HL-60 (cell line): Measurements from ENCODE around the gene LDLRAD3.

Experiments used
- DNase-seq, 2 experiments: peaks; one replicate each; pipeline ENCODE4 v3.0.0-alpha.2; 2010 to 2020; ENCODE audit warnings: low read depth in 1 of 2, low spot score in 1 of 2
- H3K27ac ChIP-seq: fragments of 250-450 bp; sonication (Bioruptor Pico); replicated peaks from 2 replicates; pipeline ENCODE4 v1.5.1; 2020; ENCODE audit warnings: mild to moderate bottlenecking, moderate library complexity
- H3K27me3 ChIP-seq: fragments of 250-450 bp; sonication (Bioruptor Pico); 2 replicates; pipeline ENCODE4 v1.5.1; 2021; ENCODE audit warnings: mild to moderate bottlenecking, moderate library complexity; ENCODE audit not compliant: insufficient read depth, poor library complexity, severe bottlenecking
- H3K4me3 ChIP-seq: replicated peaks from 2 replicates; pipeline ENCODE4 v1.5.1; 2011; ENCODE audit warnings: mild to moderate bottlenecking, control low read depth, low read length; ENCODE audit not compliant: insufficient read depth
- CTCF ChIP-seq: IDR thresholded peaks from one replicate; pipeline ENCODE4 v1.5.1; 2011; ENCODE audit warnings: low read length, control low read depth, inconsistent platforms; ENCODE audit not compliant: insufficient read depth
- GABPA ChIP-seq: IDR thresholded peaks from 2 replicates; pipeline ENCODE4 v1.6.1; 2012; ENCODE audit warnings: low read depth
- POLR2AphosphoS5 ChIP-seq: IDR thresholded peaks from 2 replicates; pipeline ENCODE4 v1.6.1; 2012; ENCODE audit warnings: low read depth
- REST ChIP-seq: IDR thresholded peaks from 2 replicates; pipeline ENCODE4 v1.6.1; 2012; ENCODE audit warnings: low read depth; ENCODE audit not compliant: insufficient replicate concordance
- SPI1 ChIP-seq: IDR thresholded peaks from 2 replicates; pipeline ENCODE4 v1.6.1; 2012; ENCODE audit warnings: low read depth, mild to moderate bottlenecking, borderline replicate concordance

Gene LDLRAD3

GRCh38 chr11:36053862-36054261 lies 110.0 kb downstream of the LDLRAD3 start:
- Histone ChIP-seq H3K27me3 (no peaks in the 10 kb centered on the region), H3K4me3 (no peak overlapping the region), H3K27ac (no peak overlapping the region)
- DNase-seq = no peak
- TF ChIP-seq POLR2AphosphoS5 (no peak), CTCF (no peak), SPI1 (no peak), REST (no peak), GABPA (no peak)

- DNase-seq = no peak
- no peak overlapping the region for H3K4me3 ChIP-seq
- H3K27me3 ChIP-seq = no peaks in the 10 kb centered on the region
- no peak for TF ChIP-seq POLR2AphosphoS5
- TF ChIP-seq REST = no peak
- no peak for TF ChIP-seq CTCF
- H3K27ac ChIP-seq = no peak overlapping the region
Observed at GRCh38 chr11:36054628-36055027, 110.8 kb downstream of the LDLRAD3 start.

- TF ChIP-seq POLR2AphosphoS5 (no peak), REST (no peak), GABPA (no peak), CTCF (peak; percentile 33), SPI1 (no peak)
- DNase-seq = peak; percentile 10 to 18
- no peak overlapping the region for H3K27ac ChIP-seq
- H3K4me3 ChIP-seq = no peak overlapping the region
- H3K27me3 ChIP-seq = no peaks in the 10 kb centered on the region
Observed at GRCh38 chr11:36056160-36056751, 112.4 kb downstream of the LDLRAD3 start.
